BE2C (cell line): ENCODE results near the gene CRYBG2.

Experiments
- DNase-seq: peaks from one replicate; pipeline ENCODE4 v3.0.0-alpha.2; 2020
- H3K27me3 ChIP-seq: fragments of 250-450 bp; sonication (Bioruptor Pico); 2 replicates; pipeline ENCODE4 v1.5.1; 2020; ENCODE audit warnings: mild to moderate bottlenecking
- H3K36me3 ChIP-seq: fragments of 250-450 bp; sonication (Bioruptor Pico); 2 replicates; pipeline ENCODE4 v1.5.1; 2020; ENCODE audit warnings: mild to moderate bottlenecking
- H3K4me1 ChIP-seq: fragments of 250-450 bp; sonication (Bioruptor Pico); 2 replicates; pipeline ENCODE4 v1.5.1; 2020
- H3K4me3 ChIP-seq: 2 replicates; pipeline ENCODE4 v1.5.1; 2011; ENCODE audit warnings: low read depth, low read length
- H3K9me3 ChIP-seq: fragments of 250-450 bp; sonication (Bioruptor Pico); 2 replicates; pipeline ENCODE4 v1.5.1; 2020
- TF ChIP-seq, protein P1 (sequence below): IDR thresholded peaks from 2 replicates; pipeline ENCODE4 v1.5.1; 2012; ENCODE audit warnings: mild to moderate bottlenecking, low read depth, low read length

Gene CRYBG2

DNA sequence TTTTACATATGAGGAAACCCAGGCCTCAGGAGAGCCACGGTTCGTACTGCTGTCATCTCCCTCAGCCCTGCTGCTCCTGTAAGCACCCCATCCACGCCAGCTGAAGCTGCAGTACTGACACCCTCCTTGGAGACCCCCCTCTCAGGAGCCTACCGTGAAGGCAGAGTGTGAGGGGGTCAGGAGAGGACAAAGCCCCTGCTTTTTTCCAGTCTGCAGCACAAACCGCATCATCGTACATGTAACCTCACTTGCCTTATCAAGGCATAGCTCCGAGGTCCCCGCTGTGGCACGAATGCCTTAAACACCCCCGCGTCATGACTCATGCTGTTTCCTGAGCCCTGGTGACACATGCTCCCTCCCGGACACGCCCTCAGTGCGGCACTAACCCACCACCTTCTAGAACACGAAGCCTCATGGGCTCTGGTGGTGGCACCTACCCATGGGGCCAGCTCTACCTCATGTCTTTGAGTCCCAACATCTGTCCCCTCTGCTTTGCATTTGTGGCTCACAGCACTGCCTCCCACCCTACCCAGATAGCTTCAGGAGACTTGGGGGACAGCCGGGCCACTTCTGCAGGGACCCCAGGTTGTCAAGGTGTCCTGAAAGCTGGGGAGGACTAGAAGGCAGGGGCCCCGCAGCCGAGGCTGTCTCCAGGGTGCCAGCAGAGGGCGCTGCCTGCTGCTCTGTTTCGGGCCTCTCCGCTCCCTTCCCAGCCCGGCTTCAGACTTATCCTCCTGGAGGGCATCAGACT, 69.2 kb downstream of the CRYBG2 start:
- TF ChIP-seq, protein P1, sequence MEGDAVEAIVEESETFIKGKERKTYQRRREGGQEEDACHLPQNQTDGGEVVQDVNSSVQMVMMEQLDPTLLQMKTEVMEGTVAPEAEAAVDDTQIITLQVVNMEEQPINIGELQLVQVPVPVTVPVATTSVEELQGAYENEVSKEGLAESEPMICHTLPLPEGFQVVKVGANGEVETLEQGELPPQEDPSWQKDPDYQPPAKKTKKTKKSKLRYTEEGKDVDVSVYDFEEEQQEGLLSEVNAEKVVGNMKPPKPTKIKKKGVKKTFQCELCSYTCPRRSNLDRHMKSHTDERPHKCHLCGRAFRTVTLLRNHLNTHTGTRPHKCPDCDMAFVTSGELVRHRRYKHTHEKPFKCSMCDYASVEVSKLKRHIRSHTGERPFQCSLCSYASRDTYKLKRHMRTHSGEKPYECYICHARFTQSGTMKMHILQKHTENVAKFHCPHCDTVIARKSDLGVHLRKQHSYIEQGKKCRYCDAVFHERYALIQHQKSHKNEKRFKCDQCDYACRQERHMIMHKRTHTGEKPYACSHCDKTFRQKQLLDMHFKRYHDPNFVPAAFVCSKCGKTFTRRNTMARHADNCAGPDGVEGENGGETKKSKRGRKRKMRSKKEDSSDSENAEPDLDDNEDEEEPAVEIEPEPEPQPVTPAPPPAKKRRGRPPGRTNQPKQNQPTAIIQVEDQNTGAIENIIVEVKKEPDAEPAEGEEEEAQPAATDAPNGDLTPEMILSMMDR: peak; percentile 70
- Histone ChIP-seq H3K4me3 (no peak overlapping the region), H3K27me3 (no peaks in the 10 kb centered on the region), H3K36me3 (no peaks in the 10 kb centered on the region), H3K9me3 (no peaks in the 10 kb centered on the region), H3K4me1 (no peaks in the 10 kb centered on the region)
- DNase-seq: peak; percentile 58

DNA sequence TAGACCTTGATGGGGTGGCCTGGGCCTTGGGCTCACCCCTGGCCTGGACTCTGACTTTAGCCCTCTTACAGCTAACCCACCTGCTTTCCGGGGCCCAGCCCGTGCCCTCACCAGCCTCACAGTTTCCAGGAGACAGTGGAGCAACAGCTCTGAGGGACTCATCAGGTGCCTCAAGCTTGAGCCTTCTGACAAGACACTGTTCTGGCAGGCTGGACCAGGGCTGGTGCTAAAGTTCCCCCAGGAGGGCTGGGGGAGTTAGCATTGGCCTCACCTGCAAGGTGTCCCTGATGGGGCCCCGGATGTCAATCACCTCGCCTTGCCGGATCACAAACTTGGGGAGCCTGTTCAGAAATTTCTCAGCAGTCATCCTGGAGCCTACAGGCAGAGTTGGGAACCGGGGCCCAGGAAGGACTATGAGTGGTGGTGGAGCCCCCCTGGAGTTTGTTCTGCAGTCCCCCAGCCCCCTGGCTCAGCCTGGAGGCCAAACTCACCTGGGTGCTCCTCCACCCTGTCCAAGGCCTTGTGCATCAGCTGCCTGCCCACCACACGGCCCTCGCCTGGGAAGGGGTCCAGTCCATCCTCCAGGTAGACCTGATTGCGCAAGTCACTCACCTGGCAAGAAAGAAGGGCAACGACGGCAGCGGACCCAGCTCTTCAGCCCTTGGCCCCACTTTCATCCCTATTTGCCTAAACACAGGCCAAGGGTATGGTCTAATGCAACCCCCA, 69.9 kb downstream of the CRYBG2 start:
- DNase-seq: no peak
- Histone ChIP-seq H3K36me3 (no peaks in the 10 kb centered on the region), H3K9me3 (no peaks in the 10 kb centered on the region), H3K4me3 (no peak overlapping the region), H3K27me3 (no peaks in the 10 kb centered on the region), H3K4me1 (no peaks in the 10 kb centered on the region; the same call in 1 of the 2 replicates)
- TF ChIP-seq, protein P1: no peak

DNA sequence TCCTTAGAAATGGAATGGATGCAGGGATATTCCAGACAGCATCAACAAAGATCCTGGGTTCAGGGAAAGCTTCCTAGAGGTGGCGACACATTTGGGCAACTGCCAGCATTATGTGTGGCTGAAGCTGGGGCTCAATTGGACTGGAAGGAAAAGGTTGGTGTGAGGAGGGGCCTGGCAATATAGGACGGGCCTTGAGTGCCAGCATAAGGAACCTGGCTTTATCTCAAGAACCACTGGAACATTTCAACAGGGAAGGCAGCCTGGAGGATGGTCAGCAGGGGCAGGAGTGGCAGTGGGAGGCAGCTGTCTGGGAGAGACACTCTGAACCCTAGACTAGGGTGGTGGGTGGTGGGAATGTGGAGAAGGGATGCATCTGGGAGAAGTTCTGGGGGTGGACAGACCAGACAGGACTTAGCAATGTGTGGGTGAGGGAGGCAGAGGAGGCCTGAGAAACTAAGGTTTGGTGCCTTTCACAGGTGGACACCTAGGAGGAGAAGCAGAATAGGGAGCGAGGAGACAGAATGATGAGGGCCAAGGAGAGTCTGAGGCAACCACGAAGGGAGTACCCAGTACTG, 70.6 kb downstream of the CRYBG2 start:
- Histone ChIP-seq H3K9me3 (no peaks in the 10 kb centered on the region), H3K36me3 (no peaks in the 10 kb centered on the region), H3K4me3 (no peak overlapping the region), H3K27me3 (no peaks in the 10 kb centered on the region), H3K4me1 (peaks cover 4% of the 10 kb centered on the region; the same call in 1 of the 2 replicates)
- TF ChIP-seq, protein P1: no peak
- no peak for DNase-seq

DNA sequence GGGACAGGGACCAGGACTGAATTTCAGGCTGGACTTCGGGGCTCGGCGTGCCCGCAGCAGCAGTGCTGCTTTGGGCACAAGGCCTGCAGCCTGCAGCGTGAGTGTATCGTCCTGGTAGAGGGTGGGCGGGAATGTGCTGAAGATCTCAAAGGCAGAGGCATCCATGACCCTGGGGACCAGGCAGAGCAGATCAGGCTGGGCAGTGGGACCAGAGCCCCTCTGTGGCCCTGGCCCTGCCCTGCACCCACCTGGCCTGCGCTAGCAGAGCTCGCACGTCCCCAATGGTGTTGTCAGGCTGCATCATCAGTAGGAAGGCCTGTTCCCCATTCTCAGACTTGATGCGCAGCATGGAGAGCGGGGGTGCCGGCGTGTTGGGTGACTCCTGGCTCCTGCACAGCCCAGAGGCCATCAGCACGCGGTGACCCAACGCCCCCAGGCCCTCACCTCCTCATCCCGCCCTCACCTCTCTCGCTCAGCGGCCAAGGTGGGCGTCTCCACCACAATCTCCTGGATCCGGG, 71.5 kb downstream of the CRYBG2 start:
- TF ChIP-seq, protein P1: no peak
- Histone ChIP-seq H3K27me3 (no peaks in the 10 kb centered on the region), H3K4me3 (no peak overlapping the region), H3K4me1 (peaks cover 7% of the 10 kb centered on the region), H3K36me3 (peaks cover 4% of the 10 kb centered on the region), H3K9me3 (no peaks in the 10 kb centered on the region)
- no peak for DNase-seq

DNA sequence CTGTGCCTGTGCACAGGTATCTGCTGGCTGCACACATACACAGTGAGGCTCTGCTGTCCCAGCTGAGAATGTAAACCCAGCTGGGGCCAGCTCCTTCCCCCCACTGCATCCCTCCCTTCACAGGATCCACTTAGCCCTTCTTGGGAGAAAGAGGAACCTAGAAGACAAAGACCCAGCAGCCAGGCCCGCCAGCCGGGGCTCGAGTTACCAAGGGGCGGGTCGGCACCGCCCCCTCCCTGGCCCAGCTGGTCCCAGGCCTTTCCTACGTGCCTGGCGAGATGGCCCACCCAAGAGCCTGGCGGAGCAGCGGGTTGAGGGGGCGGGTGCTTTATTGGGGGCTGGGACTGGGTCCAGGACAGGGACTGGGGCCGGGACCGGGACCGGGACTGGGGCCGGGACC, 72.0 kb downstream of the CRYBG2 start:
- Histone ChIP-seq H3K36me3 (peaks cover 9% of the 10 kb centered on the region), H3K4me3 (no peak overlapping the region), H3K4me1 (peaks cover 7% of the 10 kb centered on the region), H3K27me3 (no peaks in the 10 kb centered on the region), H3K9me3 (no peaks in the 10 kb centered on the region)
- DNase-seq: no peak
- TF ChIP-seq, protein P1: no peak
